ENCODE data around the gene SLC12A8. TPM values are rescaled to one million over a fixed set of nuclear protein-coding genes. Genes with fewer than 3 reads are reported as not detected.

SLC12A8 gene
- total RNA-seq, 1 donor from 2014 or later, result 9.1 TPM

DNA sequence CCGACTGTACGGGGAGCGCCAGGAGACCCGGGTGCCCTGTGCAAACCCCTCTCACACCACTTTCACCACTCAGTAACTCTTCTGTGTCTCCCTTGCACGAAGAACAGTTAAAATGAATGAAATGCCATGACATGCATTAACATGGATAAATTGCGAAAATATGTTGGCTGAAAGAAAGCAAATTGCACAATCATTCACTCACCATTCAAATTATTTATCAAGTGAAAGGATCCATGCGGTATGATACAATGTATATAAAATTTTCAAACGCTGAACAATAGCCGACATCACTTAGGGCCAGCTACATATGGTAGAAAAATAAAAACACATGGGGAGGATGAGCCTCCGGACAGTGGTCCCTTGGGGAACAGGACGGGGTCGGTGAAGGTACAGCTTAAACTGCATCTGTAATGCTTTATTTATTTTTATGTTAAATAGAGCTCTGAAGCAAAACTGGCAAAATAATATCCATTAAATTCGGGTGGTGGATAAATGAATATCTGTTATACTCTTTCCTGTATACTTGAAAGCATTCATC is 45.9 kb downstream of the SLC12A8 start:
- TF ChIP-seq, protein P1, sequence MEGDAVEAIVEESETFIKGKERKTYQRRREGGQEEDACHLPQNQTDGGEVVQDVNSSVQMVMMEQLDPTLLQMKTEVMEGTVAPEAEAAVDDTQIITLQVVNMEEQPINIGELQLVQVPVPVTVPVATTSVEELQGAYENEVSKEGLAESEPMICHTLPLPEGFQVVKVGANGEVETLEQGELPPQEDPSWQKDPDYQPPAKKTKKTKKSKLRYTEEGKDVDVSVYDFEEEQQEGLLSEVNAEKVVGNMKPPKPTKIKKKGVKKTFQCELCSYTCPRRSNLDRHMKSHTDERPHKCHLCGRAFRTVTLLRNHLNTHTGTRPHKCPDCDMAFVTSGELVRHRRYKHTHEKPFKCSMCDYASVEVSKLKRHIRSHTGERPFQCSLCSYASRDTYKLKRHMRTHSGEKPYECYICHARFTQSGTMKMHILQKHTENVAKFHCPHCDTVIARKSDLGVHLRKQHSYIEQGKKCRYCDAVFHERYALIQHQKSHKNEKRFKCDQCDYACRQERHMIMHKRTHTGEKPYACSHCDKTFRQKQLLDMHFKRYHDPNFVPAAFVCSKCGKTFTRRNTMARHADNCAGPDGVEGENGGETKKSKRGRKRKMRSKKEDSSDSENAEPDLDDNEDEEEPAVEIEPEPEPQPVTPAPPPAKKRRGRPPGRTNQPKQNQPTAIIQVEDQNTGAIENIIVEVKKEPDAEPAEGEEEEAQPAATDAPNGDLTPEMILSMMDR (IDR thresholded peaks at IDR 0.05), result no peak
- H3K27me3 ChIP-seq (ENCODE audit: low read depth), result no peaks in the 10 kb centered on the region
- intact Hi-C loops (cut with DNase I), result no loop called here
- ATAC-seq (no peak), DNase-seq (no peak)
- H3K9me3 ChIP-seq, result no peaks in the 10 kb centered on the region
- H3K36me3 ChIP-seq, result no peaks in the 10 kb centered on the region
- no peak overlapping the region for H3K27ac ChIP-seq
- no peak overlapping the region for H3K4me3 ChIP-seq
- peaks cover 32% of the 10 kb centered on the region for H3K4me1 ChIP-seq

DNA sequence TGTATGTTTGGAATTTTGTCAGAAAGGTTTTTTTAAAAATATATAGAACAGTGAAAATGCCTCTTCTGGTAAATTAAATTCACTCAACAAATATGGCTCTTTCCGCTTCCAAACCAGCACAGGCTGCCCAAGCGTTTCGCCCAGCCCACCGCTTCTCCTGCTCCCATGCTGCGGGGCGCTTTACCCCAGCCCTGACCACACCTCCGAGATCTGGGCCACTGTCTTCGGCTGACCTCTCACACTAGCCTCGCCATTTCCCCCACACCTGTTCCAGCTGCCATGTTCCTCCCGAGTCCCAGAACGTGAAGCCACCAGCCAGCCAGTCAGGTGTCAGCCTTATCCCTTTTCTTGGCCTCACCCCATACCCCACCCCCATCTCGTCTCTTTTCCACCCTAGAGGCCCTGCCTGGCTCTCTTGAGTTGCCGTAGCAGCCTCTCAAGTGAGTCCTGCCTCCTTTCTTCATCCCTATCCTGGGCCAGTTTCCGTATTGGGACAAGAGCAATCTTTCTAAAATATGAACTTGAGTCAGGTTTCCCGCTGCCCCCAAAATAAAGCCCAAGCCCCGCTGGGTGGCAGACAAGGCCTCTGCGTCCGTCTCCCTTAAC is 46.5 kb downstream of the SLC12A8 start:
- Histone ChIP-seq H3K36me3 (no peaks in the 10 kb centered on the region), H3K9me3 (no peaks in the 10 kb centered on the region), H3K27me3 (ENCODE audit: low read depth) (no peaks in the 10 kb centered on the region), H3K4me1 (peaks cover 38% of the 10 kb centered on the region), H3K27ac (no peak overlapping the region), H3K4me3 (no peak overlapping the region)
- ATAC-seq (no peak), DNase-seq (peak; percentile 35)
- intact Hi-C loops (cut with DNase I), result no loop called here
- TF ChIP-seq, protein P1 (IDR thresholded peaks at IDR 0.05), result no peak

DNA sequence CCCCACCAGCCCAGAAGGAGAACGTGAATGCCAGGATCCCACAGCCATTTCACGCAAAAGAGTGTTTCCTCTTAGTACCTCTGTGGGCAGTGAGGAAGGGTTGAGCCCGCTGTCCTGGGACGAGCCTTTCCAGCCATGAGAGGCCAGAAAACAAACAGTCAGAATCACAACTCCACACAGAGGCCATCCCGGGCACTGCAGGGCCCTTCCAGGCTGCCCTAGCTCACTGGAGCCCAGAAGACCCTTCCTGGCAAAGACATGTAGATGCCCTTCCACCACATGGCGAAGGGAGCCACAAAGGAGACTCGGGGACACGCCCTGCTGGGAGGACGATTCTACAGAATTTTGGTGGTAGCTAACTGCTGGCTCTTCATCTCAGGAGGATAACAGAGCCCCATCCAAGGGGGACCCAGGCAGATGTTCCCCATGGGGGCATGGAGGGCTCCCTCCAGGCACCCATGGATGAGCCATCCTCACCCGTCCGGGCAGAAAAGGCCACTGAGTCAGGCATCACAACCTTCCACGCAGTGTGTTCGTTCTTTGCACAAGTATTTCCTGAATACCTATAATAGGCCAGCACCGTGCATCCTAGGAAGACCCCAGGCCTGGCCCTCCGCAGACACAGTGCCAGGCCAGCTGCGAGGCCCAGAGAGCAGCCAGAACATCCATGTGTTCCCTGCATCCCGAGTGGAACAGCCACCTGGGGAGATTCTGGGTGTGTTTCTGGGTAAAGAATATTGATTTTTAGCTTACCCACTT is 47.2 kb downstream of the SLC12A8 start:
- peak; percentile 55 for DNase-seq
- ATAC-seq, result peak; percentile 68 to 80
- Histone ChIP-seq H3K27ac (peak overlapping the region; percentile 73), H3K27me3 (ENCODE audit: low read depth) (no peaks in the 10 kb centered on the region), H3K9me3 (no peaks in the 10 kb centered on the region), H3K4me1 (peaks cover 45% of the 10 kb centered on the region), H3K36me3 (no peaks in the 10 kb centered on the region), H3K4me3 (no peak overlapping the region)
- intact Hi-C loops (cut with DNase I), result no loop called here
- TF ChIP-seq, protein P1 (IDR thresholded peaks at IDR 0.05), result peak; percentile 79

DNA sequence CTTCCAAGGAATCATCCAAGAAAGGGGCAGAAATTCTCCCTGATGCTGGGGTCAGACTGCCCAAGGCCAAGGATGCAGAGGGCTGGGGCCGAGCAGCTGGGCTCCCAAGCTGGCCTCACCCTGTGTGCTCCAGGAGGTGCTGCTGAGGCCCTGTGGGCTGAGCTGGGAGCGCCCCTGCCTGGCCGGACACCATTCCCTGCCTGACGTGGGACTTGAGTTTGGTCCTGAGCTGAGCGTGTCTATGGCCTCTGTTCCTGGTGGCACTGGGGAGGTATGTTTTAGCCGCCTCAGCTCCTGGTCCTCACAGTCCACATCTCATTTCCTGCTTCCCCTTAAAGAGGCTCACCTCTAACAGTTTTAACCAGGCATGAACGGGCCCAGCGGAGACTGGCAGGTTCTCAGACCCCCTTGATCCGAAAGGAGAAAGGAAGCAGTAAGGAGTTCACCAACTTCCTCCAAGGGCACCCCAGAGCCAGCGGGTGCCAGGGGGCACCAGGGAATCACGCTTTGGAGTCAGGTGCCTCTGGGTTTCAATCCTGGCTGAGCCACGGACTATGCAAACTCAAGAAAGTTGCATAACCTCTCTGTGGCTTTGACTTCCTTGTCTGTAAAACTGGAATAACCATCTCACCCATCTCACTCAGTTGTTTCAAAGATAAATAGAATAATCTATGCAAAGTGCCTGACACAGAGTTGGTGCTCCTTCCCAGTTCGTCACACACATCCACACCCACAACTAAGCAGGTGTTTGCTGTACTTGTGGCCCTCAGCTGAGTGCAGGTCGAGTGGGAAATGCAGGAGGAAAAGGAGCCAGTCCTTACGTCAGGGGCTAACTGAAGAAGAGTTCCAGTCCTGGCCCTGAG is 48.6 kb downstream of the SLC12A8 start:
- Histone ChIP-seq H3K4me1 (peaks cover 49% of the 10 kb centered on the region), H3K27ac (peak overlapping the region; percentile 73), H3K9me3 (no peaks in the 10 kb centered on the region), H3K36me3 (no peaks in the 10 kb centered on the region), H3K27me3 (ENCODE audit: low read depth) (no peaks in the 10 kb centered on the region), H3K4me3 (no peak overlapping the region)
- ATAC-seq (peak; percentile 91 to 92), DNase-seq (peak; percentile 72)
- TF ChIP-seq, protein P1 (IDR thresholded peaks at IDR 0.05), result peak; percentile 39
- intact Hi-C loops (cut with DNase I), result no loop called here

DNA sequence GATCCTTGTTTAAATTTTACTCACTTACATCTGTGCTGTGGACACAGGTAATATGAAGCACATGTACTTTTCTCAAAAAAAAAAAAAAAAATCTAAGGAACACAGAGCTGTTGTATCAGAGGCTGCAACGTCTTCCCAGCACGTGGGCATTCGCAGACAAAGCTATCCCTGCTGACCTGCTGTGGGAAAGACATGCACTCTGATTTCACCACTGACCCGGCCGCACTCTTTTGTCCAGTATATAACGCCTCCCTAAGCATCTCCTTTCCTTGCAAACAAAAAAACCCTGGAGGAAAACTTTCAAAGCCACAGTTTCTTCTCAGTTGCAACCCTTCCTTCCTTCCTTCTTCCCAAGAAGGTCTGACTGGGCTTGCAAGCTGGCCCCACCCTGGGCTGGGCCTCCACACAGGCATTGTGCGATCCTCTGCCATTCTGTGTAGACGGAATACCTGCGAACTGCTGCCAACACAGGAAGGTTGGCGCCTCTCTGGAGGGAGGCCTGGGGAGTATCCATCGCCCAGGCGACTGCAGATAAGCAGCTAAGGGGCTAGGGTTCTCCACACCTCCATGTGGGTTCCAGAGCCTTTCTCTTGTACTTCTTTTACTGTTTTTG is 50.8 kb downstream of the SLC12A8 start:
- TF ChIP-seq, protein P1 (IDR thresholded peaks at IDR 0.05), result no peak
- DNase-seq (peak; percentile 48), ATAC-seq (no peak)
- Histone ChIP-seq H3K4me1 (peaks cover 49% of the 10 kb centered on the region), H3K27me3 (ENCODE audit: low read depth) (no peaks in the 10 kb centered on the region), H3K27ac (peak overlapping the region; percentile 19), H3K36me3 (no peaks in the 10 kb centered on the region), H3K9me3 (no peaks in the 10 kb centered on the region), H3K4me3 (no peak overlapping the region)
- intact Hi-C loops (cut with DNase I), result no loop called here
